Spinal cord (tissue), 10 donors: Measurements from ENCODE around the gene UMPS. TPM values are rescaled to one million over a fixed set of nuclear protein-coding genes. Genes with fewer than 3 reads are reported as not detected.
"Not testable (repeated sequence)": the region's sequence is repeated elsewhere in the genome, so short reads cannot be mapped to it uniquely, and the experiment has no call there.

Source experiments
- DNase-seq, 6 donors: peaks; one replicate each; pipeline versions ENCODE4 v3.0.0 to v3.0.0-alpha.2; 2013 to 2015; ENCODE audit warnings: low spot score in 6 of 6, low read depth in 4 of 6
- H3K27ac ChIP-seq: one replicate; pipeline ENCODE4 v1.5.1; 2013; ENCODE audit warnings: low read depth, low read length, control low read depth
- H3K27me3 ChIP-seq: one replicate; pipeline ENCODE4 v1.6.1; 2013; ENCODE audit warnings: low read length; ENCODE audit not compliant: control insufficient read depth, insufficient read depth
- H3K36me3 ChIP-seq: one replicate; pipeline ENCODE4 v1.6.1; 2013; ENCODE audit warnings: low read length; ENCODE audit not compliant: control insufficient read depth, insufficient read depth
- H3K4me1 ChIP-seq: one replicate; pipeline ENCODE4 v1.6.1; 2013; ENCODE audit warnings: low read length; ENCODE audit not compliant: control insufficient read depth, insufficient read depth
- H3K4me3 ChIP-seq: one replicate; pipeline ENCODE4 v1.5.1; 2013; ENCODE audit warnings: low read depth, low read length, control low read depth
- H3K9me3 ChIP-seq: one replicate; pipeline ENCODE4 v1.6.1; 2013; ENCODE audit warnings: low read length; ENCODE audit not compliant: control insufficient read depth, insufficient read depth
- WGBS: methylation state at CpG from one replicate; pipeline ENCODE4 v1.1.5; 2013; ENCODE audit warnings: missing lambda C conversion rate; ENCODE audit not compliant: insufficient coverage; 5-methylcytosine and 5-hydroxymethylcytosine counted together
- polyA plus RNA-seq, 2 donors: library from polyadenylated mRNA; unstranded; fragments of 120-200 nt; gene quantifications; one replicate each; pipeline ENCODE4 v1.2.1, GENCODE V29; 2013; ENCODE audit not compliant: insufficient read length in 2 of 2
- total RNA-seq, 2 donors: library from RNA; depleted of rRNA in 1 of 2; stranded (reverse); fragments of 120-200 nt in 1 of 2; fragments of >200 nt in 1 of 2; gene quantifications; one replicate each; pipeline versions ENCODE4 v1.2.3 to v1.2.4, GENCODE V29; 2013 to 2014
- donor health status: healthy.

Gene UMPS
- total and polyA plus RNA-seq, 4 donors = 24.0 to 33.6 (median 31.5) TPM

DNA sequence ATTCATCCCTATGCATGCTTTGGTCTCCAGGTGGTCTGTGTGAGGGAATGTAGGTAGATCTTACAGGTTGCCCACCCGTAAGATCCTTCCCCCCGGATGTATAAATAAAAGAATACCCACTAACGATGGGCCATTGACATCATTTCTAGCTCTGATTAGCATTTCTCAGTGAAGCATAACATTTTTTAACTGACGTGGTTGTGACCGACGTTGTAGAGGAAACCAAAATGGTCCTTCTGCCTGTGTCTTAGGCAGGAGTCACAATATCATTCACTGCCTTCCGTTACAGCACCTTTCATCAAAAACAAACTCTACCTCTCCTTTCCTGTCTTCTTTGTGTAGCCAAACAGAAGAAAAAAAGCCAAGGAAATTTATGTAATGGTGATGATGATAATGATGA, 27.3 kb upstream of the UMPS start:
- DNase-seq = no peak
- H3K4me1 ChIP-seq = no peaks in the 10 kb centered on the region
- H3K27ac ChIP-seq = no peak overlapping the region
- no peaks in the 10 kb centered on the region for H3K27me3 ChIP-seq
- H3K36me3 ChIP-seq = peaks cover 22% of the 10 kb centered on the region
- WGBS = 83% methylated on average over 4 of the region's 7 CpGs
- H3K9me3 ChIP-seq = no peaks in the 10 kb centered on the region
- no peak overlapping the region for H3K4me3 ChIP-seq

DNA sequence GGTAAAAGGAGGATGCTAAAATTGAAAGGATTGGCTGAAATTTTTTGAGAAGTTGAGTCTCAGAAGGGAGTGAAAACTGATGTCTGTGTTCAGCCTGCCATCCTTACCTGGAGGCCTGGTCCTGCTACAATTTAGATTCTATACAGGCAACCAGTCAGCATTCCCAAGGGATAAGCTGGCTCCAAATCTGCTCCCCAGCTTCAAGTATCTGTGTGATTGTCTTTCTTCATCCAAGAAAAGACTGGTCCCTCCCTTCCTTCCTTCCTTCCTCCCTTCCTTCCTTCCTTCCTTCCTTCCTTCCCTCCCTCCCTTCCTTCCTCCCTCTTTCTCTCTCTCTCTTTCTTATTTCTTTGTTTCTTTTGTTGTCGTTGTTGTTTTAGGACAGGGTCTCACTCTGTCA, 24.7 kb upstream of the UMPS start:
- no peaks in the 10 kb centered on the region for H3K27me3 ChIP-seq
- no peak overlapping the region for H3K27ac ChIP-seq
- DNase-seq = no peak
- H3K9me3 ChIP-seq = no peaks in the 10 kb centered on the region
- no peaks in the 10 kb centered on the region for H3K4me1 ChIP-seq
- no CpG with 5 or more reads among the region's 1 CpG for WGBS
- no peak overlapping the region for H3K4me3 ChIP-seq
- peaks cover 12% of the 10 kb centered on the region for H3K36me3 ChIP-seq

DNA sequence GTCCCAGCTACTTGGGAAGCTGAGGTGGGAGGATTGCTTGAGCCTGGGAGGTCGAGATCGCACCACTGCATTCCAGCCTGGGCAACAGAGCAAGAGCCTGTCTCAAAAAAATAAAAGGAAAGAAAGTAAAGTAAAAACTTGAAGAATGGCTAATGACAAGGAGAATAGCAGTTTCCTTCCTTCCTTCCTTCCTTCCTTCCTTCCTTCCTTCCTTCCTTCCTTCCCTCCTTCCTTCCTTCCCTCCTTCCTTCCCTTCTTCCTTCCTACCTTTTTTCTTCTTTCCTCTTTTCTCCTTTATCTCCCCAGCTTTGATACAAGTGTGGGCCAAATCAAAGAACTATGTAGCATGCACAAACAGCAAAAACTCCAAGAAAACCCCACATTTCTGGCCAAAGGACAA, 23.0 kb upstream of the UMPS start:
- H3K4me1 ChIP-seq, H3K4me3 ChIP-seq, DNase-seq, H3K27ac ChIP-seq, H3K9me3 ChIP-seq, H3K27me3 ChIP-seq, H3K36me3 ChIP-seq: not testable (repeated sequence)
- WGBS = no CpG with 5 or more reads among the region's 2 CpGs

GRCh38 chr3:124707656-124708062, 22.6 kb upstream of the UMPS start:
- Histone ChIP-seq H3K36me3 (peaks cover 7% of the 10 kb centered on the region), H3K4me1 (no peaks in the 10 kb centered on the region), H3K4me3 (no peak overlapping the region), H3K27me3 (no peaks in the 10 kb centered on the region), H3K27ac (no peak overlapping the region), H3K9me3 (no peaks in the 10 kb centered on the region)
- 14% methylated on average over 1 of the region's 1 CpG for WGBS
- DNase-seq = no peak

GRCh38 chr3:124714223-124714853, 15.9 kb upstream of the UMPS start:
- Histone ChIP-seq H3K27ac (no peak overlapping the region), H3K4me1 (no peaks in the 10 kb centered on the region), H3K27me3 (no peaks in the 10 kb centered on the region), H3K36me3 (peaks cover 22% of the 10 kb centered on the region), H3K4me3 (no peak overlapping the region), H3K9me3 (no peaks in the 10 kb centered on the region)
- no peak for DNase-seq
- 79% methylated on average over 3 of the region's 11 CpGs for WGBS

DNA sequence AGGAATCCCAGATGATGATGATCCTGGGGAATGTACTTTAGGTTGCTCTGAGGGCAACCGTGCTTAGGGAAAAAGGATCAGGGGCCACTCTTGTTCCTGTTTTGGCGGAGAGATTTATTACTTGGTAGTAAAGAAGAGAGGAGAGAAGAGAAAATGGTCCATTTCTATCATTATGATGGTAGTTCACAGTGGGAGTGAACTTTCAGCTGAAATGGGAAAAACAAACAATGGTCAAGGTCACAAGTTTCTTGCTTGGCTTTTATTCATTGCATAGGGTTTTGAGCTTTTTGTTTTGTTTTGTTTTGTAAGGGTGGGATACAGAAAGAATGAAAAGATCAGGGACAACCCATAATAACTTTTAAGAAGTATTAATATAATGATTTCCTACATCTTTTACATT, 7.7 kb upstream of the UMPS start:
- H3K4me3 ChIP-seq = no peak overlapping the region
- WGBS = 45% methylated on average over 2 of the region's 2 CpGs
- no peak overlapping the region for H3K27ac ChIP-seq
- DNase-seq = no peak
- peaks cover 15% of the 10 kb centered on the region for H3K36me3 ChIP-seq
- H3K27me3 ChIP-seq = no peaks in the 10 kb centered on the region
- no peaks in the 10 kb centered on the region for H3K9me3 ChIP-seq
- no peaks in the 10 kb centered on the region for H3K4me1 ChIP-seq

- peaks cover 5% of the 10 kb centered on the region for H3K36me3 ChIP-seq
- no peaks in the 10 kb centered on the region for H3K9me3 ChIP-seq
- DNase-seq = no peak
- H3K4me1 ChIP-seq = peaks cover 13% of the 10 kb centered on the region
- H3K4me3 ChIP-seq = peak overlapping the region; percentile 93
- no peak overlapping the region for H3K27ac ChIP-seq
- WGBS = 5% methylated on average over 9 of the region's 13 CpGs
- H3K27me3 ChIP-seq = no peaks in the 10 kb centered on the region
Observed at GRCh38 chr3:124730941-124731297, 667 bp downstream of the UMPS start.

DNA sequence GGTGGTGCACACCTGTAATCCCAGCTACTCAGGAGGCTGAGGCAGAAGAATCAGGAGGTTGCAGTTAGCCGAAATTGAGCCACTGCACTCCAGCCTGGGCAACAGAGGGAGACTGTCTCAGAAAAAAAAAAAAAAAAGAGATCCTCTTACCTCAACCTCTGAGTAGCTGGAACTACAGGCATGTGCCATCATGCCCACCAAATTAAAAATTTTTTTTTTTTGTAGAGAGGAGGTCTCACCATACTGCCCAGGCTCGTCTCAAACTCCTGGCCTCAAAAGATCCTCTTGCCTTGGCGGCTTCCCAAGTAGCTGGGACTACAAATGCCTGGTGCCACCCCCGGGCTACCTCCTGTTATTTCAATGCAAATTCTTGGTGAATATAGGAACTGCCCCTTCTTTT, 1.5 kb downstream of the UMPS start:
- 90% methylated on average over 2 of the region's 4 CpGs for WGBS
- H3K4me3 ChIP-seq = no peak overlapping the region
- H3K27ac ChIP-seq = no peak overlapping the region
- no peaks in the 10 kb centered on the region for H3K27me3 ChIP-seq
- no peak for DNase-seq
- H3K9me3 ChIP-seq = no peaks in the 10 kb centered on the region
- H3K4me1 ChIP-seq = peaks cover 13% of the 10 kb centered on the region
- H3K36me3 ChIP-seq = peaks cover 6% of the 10 kb centered on the region

GRCh38 chr3:124741027-124741426, 10.8 kb downstream of the UMPS start:
- H3K4me1 ChIP-seq = no peaks in the 10 kb centered on the region
- no peak for DNase-seq
- H3K27me3 ChIP-seq = no peaks in the 10 kb centered on the region
- H3K4me3 ChIP-seq = no peak overlapping the region
- H3K27ac ChIP-seq = no peak overlapping the region
- H3K9me3 ChIP-seq = no peaks in the 10 kb centered on the region
- peaks cover 36% of the 10 kb centered on the region for H3K36me3 ChIP-seq
- WGBS = 93% methylated on average over 6 of the region's 6 CpGs

DNA sequence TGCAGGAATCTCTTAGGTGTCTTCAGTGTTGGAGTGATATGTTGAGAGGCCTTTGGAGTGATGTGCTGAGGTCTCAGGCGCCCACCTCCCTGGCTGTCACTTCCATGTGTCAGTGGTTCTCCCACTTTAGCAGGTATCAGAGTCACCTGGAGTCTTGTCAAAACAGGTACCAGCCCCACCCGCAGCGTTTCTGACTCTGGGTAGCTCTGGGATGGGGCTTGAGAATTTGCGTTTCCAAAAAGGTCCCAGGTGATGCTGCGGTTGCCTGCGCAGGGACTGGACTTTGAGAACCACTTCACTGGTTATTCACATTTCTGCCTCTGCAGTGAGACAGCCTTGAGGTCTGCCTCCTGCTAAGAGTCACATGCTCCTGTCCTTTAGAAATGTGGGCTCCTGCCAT, 15.5 kb downstream of the UMPS start:
- 91% methylated on average over 6 of the region's 6 CpGs for WGBS
- Histone ChIP-seq H3K4me1 (no peaks in the 10 kb centered on the region), H3K4me3 (no peak overlapping the region), H3K27me3 (no peaks in the 10 kb centered on the region), H3K9me3 (no peaks in the 10 kb centered on the region), H3K27ac (no peak overlapping the region), H3K36me3 (peaks cover 36% of the 10 kb centered on the region)
- no peak for DNase-seq
